Natural killer cell (primary cell): ENCODE data around the gene DNAJC13. TPM values are rescaled to one million over a fixed set of nuclear protein-coding genes. Genes with fewer than 3 reads are reported as not detected.
"Not testable (repeated sequence)": the region's sequence is repeated elsewhere in the genome, so short reads cannot be mapped to it uniquely, and the experiment has no call there.

Experiments
- ATAC-seq, 3 donors: fragments of 150-1000 bp in 2 of 3; fragments of 200-7000 bp in 1 of 3; cut with Tn5 transposase; 1 replicate in 1 of 3; 2 replicates in 2 of 3; pipeline ENCODE4 v1.10.0; 2021; ENCODE audit warnings: mild to moderate bottlenecking in 2 of 3, moderate library complexity in 2 of 3
- DNase-seq, 2 donors: peaks; one replicate each; pipeline versions ENCODE4 v3.0.0 to v3.0.0-alpha.2; 2013 to 2021; ENCODE audit warnings: mixed read lengths in 1 of 2
- H3K27ac ChIP-seq: one replicate; pipeline ENCODE4 v1.5.1; 2013; ENCODE audit warnings: mild to moderate bottlenecking, low read length
- H3K27me3 ChIP-seq: one replicate; pipeline ENCODE4 v1.6.1; 2013; ENCODE audit warnings: low read length; ENCODE audit not compliant: control insufficient read depth, insufficient read depth
- H3K36me3 ChIP-seq: one replicate; pipeline ENCODE4 v1.6.1; 2013; ENCODE audit warnings: low read length; ENCODE audit not compliant: control insufficient read depth, insufficient read depth
- H3K4me1 ChIP-seq: one replicate; pipeline ENCODE4 v1.6.1; 2013; ENCODE audit warnings: low read length; ENCODE audit not compliant: control insufficient read depth, insufficient read depth
- H3K4me3 ChIP-seq: one replicate; pipeline ENCODE4 v1.5.1; 2013; ENCODE audit warnings: low read length
- H3K9me3 ChIP-seq: one replicate; pipeline ENCODE4 v1.6.1; 2013; ENCODE audit warnings: low read length; ENCODE audit not compliant: control insufficient read depth, insufficient read depth
- H3K27ac Mint-ChIP-seq, 2 donors: one replicate each; pipeline ENCODE4 v1.8.0; 2022; ENCODE audit warnings: mild to moderate bottlenecking in 2 of 2, mixed read lengths in 2 of 2, moderate library complexity in 1 of 2
- H3K27me3 Mint-ChIP-seq, 2 donors: one replicate each; pipeline ENCODE4 v1.8.0; 2022; ENCODE audit warnings: low read depth in 2 of 2, mixed read lengths in 2 of 2
- H3K36me3 Mint-ChIP-seq: one replicate; pipeline ENCODE4 v1.8.0; 2022; ENCODE audit warnings: mixed read lengths
- H3K4me1 Mint-ChIP-seq, 2 donors: one replicate each; pipeline ENCODE4 v1.8.0; 2022; ENCODE audit warnings: mixed read lengths in 2 of 2
- H3K4me3 Mint-ChIP-seq: one replicate; pipeline ENCODE4 v1.8.0; 2022; ENCODE audit warnings: mild to moderate bottlenecking, moderate library complexity, mixed read lengths
- H3K9me3 Mint-ChIP-seq, 2 donors: one replicate each; pipeline ENCODE4 v1.8.0; 2022; ENCODE audit warnings: mixed read lengths in 2 of 2
- CTCF ChIP-seq: fragments of 200-600 bp; IDR thresholded peaks from one replicate; pipeline ENCODE4 v1.8.0; 2022; ENCODE audit warnings: antibody characterized with exemption
- WGBS: methylation state at CpG from one replicate; pipeline ENCODE4 v1.1.7; 2013; ENCODE audit warnings: missing lambda C conversion rate; ENCODE audit not compliant: insufficient coverage; 5-methylcytosine and 5-hydroxymethylcytosine counted together
- intact Hi-C: fragments of 100-400 bp; cut with micrococcal nuclease; formaldehyde crosslinking; loops from one replicate; pipeline ENCODE4 v1.14.2; 2022
- total RNA-seq, 4 donors: library from RNA; stranded (reverse); fragments of 120-200 nt in 1 of 4; gene quantifications; one replicate each; pipeline versions ENCODE4 v1.2.3 to v1.2.4, GENCODE V29; 2013 to 2022

The DNAJC13 gene
- 10 to 100 TPM; 30.5 to 44.0 (median 42.9) TPM for total RNA-seq
- 72.3 TPM for total RNA-seq (2013)

GRCh38 chr3:132416807-132417694 is at the start of gene DNAJC13:
Gene DNAJC13 (plus strand): TSS chr3:132417502. CDS start chr3:132434551, 17,049 bp downstream.
- Histone ChIP-seq H3K27ac (peak within 1 kb of the TSS; percentile 82), H3K4me3 (peak within 1 kb of the TSS; percentile 98), H3K9me3 (no peaks in the 10 kb centered on the region), H3K36me3 (no peaks in the 10 kb centered on the region), H3K27me3 (no peaks in the 10 kb centered on the region), H3K4me1 (peaks cover 10% of the 10 kb centered on the region)
- H3K36me3 Mint-ChIP-seq = no peaks in the 10 kb centered on the region
- no peaks in the 10 kb centered on the region for H3K9me3 Mint-ChIP-seq
- peak; percentile 92 to 97 (median 94) for ATAC-seq
- no peak for TF ChIP-seq CTCF
- H3K4me1 Mint-ChIP-seq = peaks cover 15 to 22% of the 10 kb centered on the region in 2 donors
- intact Hi-C loops = loop anchor here (2.0 to 10.0 kb wide), 4 partner anchors 305 to 1522 kb away; partner anchors contain the start of genes ASTE1, ATP2C1, CDV3 and NEK11
- H3K27me3 Mint-ChIP-seq = peaks cover 1 to 4% of the 10 kb centered on the region in 2 donors
- peak within 1 kb of the TSS; percentile 84 to 95 for H3K27ac Mint-ChIP-seq
- peak; percentile 85 to 97 for DNase-seq
- 2% methylated on average over 63 of the region's 63 CpGs for WGBS
- H3K4me3 Mint-ChIP-seq = peak within 1 kb of the TSS; percentile 99

DNA sequence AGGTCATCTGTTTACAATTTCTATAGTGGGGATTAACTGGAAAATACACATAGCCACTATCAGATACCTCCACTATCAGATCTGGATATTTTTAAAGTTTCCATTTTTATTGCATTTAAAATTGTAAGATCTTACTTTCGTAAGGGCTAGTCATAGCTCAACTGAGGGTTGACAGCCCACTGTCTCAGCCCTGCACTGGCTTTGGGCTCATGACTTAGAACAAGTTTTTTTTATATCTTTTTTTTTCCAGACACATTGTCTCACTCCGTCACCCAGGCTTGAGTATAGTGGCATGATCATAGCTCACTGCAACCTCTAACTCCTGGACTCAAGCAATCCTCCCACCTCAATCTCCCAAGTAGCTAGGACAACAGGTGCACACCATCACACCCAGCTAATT is 48.8 kb upstream of the DNAJC13 start:
- H3K36me3 ChIP-seq = no peaks in the 10 kb centered on the region
- H3K27me3 Mint-ChIP-seq = peaks cover 5 to 17% of the 10 kb centered on the region in 2 donors
- H3K36me3 Mint-ChIP-seq = no peaks in the 10 kb centered on the region
- H3K27ac ChIP-seq = no peak overlapping the region
- no peak for TF ChIP-seq CTCF
- no peaks in the 10 kb centered on the region for H3K4me1 Mint-ChIP-seq
- no peaks in the 10 kb centered on the region for H3K9me3 Mint-ChIP-seq
- no peak overlapping the region for H3K27ac Mint-ChIP-seq
- WGBS = 92% methylated on average over 2 of the region's 2 CpGs
- H3K4me3 ChIP-seq = no peak overlapping the region
- no peaks in the 10 kb centered on the region for H3K9me3 ChIP-seq
- no peaks in the 10 kb centered on the region for H3K4me1 ChIP-seq
- no peak overlapping the region for H3K4me3 Mint-ChIP-seq
- H3K27me3 ChIP-seq = no peaks in the 10 kb centered on the region
- DNase-seq (no peak), ATAC-seq (no peak)
- intact Hi-C loops = no loop called here

- Mint-ChIP-seq H3K27ac (no peak overlapping the region), H3K9me3 (no peaks in the 10 kb centered on the region), H3K27me3 (peaks cover 5 to 17% of the 10 kb centered on the region in 2 donors), H3K4me3 (no peak overlapping the region), H3K36me3 (no peaks in the 10 kb centered on the region), H3K4me1 (no peaks in the 10 kb centered on the region)
- H3K9me3 ChIP-seq = no peaks in the 10 kb centered on the region
- ATAC-seq = no peak
- H3K4me3 ChIP-seq = no peak overlapping the region
- H3K27me3 ChIP-seq = no peaks in the 10 kb centered on the region
- no peak for DNase-seq
- no peak for TF ChIP-seq CTCF
- H3K27ac ChIP-seq = no peak overlapping the region
- intact Hi-C loops = no loop called here
- H3K4me1 ChIP-seq = no peaks in the 10 kb centered on the region
- H3K36me3 ChIP-seq = no peaks in the 10 kb centered on the region
Observed at GRCh38 chr3:132368962-132369361, 48.3 kb upstream of the DNAJC13 start.

- H3K9me3 Mint-ChIP-seq, H3K27me3 ChIP-seq, H3K4me1 Mint-ChIP-seq, DNase-seq, H3K9me3 ChIP-seq, H3K36me3 ChIP-seq, H3K27ac ChIP-seq, H3K4me1 ChIP-seq, H3K4me3 Mint-ChIP-seq, intact Hi-C loops, H3K27ac Mint-ChIP-seq, H3K36me3 Mint-ChIP-seq, ATAC-seq, H3K4me3 ChIP-seq: not testable (repeated sequence)
- peaks cover 14 to 16% of the 10 kb centered on the region in 2 donors for H3K27me3 Mint-ChIP-seq
- 93% methylated on average over 25 of the region's 25 CpGs for WGBS
Observed at GRCh38 chr3:132376945-132377354, 40.4 kb upstream of the DNAJC13 start.
